Stimulated activated CD8-positive, alpha-beta memory T cell treated with anti-CD3 and anti-CD28 coated beads, Interleukin-4, amount 100 ng/mL, for 24 hours (primary cell): Measurements from ENCODE around the gene ASB8.
A peak's percentile ranks its signal among the peaks of the same experiment; 100 is the strongest.
"Not testable (repeated sequence)": the region's sequence is repeated elsewhere in the genome, so short reads cannot be mapped to it uniquely, and the experiment has no call there.

Source experiments
- DNase-seq: peaks from one replicate; pipeline ENCODE4 v3.0.0-alpha.2; 2020; ENCODE audit warnings: low read depth

Gene ASB8

GRCh38 chr12:48132826-48133225 lies 24.5 kb downstream of the ASB8 start:
- no peak for DNase-seq

- no peak for DNase-seq
These were observed 25.8 kb downstream of the ASB8 start for GRCh38 chr12:48131517-48131916.

DNA sequence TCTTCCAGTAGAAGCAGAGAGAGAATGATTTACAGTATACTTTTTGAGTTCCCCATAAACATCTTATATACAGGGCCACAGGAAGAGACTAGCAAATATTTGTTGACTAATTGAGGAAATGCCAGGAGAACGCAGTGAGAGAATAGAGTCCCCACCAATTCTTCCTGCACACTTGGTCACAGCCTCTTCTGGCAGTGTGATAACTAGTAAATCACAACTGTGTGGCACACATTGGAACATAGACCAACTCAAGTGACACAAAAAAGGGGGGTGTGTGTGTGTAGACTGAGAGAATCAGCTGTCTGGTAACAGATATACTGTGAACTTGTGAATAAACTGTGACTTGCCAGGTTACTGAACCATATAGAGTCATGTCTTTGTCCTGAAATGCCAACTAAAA lies 27.9 kb downstream of the ASB8 start:
- no peak for DNase-seq

GRCh38 chr12:48128800-48129199 lies 28.5 kb downstream of the ASB8 start:
- DNase-seq = no peak

GRCh38 chr12:48126953-48127630 lies 30.2 kb downstream of the ASB8 start:
- no peak for DNase-seq

GRCh38 chr12:48125985-48126384 lies 31.3 kb downstream of the ASB8 start:
- no peak for DNase-seq

DNA sequence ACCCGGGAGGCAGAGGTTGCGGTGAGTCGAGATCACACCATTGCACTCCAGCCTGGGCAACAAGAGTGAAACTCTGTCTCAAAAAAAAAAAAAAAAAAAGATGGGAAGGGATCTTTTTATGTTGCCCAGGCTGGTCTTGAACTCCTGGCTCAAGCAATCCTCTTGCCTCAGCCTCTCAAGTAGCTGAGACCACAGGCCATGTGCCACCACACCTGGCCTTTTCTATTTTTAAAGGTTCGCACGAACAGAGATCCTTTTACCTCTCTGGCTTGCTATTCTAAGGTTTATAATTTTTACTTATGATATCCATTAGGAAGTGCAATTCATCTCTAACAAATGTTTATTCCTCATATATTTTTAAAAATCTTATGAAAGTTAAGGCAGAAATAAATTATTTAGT lies 31.8 kb downstream of the ASB8 start:
- not testable (repeated sequence) for DNase-seq

DNA sequence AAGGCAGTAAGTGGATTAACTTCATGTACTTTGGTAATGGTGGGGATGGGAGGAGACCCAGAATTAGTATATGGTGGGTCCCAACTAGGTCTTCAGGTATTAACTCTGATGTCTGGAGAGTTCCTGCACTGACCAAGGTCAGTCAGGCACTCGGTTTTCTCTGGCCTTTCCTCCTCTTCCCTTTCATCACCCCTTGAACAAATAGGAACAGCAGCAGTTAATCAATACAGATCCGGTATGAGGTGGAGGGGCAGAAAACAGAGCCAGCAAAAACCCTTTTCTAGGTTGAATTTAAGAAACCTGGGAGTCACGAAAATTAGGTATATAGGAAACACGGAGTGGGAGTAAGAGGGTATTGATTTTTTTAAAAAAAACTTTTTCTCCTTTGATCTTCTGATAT lies 34.1 kb downstream of the ASB8 start:
- no peak for DNase-seq

- no peak for DNase-seq
These were observed 35.1 kb downstream of the ASB8 start for GRCh38 chr12:48122065-48122834.

DNA sequence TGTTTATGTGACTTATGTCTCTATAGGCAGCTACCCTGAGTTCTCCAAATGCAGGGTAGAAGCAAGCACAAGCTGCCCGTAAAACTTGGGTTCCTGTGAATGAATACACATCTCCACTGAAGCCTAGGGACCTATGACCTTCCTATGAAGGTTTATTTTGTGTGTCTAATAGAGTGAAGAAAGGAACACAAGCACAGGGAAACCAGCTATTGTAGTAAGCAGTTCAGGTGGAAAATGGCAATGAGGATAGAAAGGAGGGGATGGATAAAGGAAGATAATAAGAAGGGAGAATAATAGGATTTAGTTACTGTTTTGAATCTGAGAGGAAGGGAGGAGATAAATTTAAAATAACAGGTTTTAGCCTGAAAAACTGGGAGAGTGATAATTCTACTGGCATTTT lies 35.8 kb downstream of the ASB8 start:
- no peak for DNase-seq

- DNase-seq = no peak
These were observed 37.5 kb downstream of the ASB8 start for GRCh38 chr12:48119834-48120195.

DNA sequence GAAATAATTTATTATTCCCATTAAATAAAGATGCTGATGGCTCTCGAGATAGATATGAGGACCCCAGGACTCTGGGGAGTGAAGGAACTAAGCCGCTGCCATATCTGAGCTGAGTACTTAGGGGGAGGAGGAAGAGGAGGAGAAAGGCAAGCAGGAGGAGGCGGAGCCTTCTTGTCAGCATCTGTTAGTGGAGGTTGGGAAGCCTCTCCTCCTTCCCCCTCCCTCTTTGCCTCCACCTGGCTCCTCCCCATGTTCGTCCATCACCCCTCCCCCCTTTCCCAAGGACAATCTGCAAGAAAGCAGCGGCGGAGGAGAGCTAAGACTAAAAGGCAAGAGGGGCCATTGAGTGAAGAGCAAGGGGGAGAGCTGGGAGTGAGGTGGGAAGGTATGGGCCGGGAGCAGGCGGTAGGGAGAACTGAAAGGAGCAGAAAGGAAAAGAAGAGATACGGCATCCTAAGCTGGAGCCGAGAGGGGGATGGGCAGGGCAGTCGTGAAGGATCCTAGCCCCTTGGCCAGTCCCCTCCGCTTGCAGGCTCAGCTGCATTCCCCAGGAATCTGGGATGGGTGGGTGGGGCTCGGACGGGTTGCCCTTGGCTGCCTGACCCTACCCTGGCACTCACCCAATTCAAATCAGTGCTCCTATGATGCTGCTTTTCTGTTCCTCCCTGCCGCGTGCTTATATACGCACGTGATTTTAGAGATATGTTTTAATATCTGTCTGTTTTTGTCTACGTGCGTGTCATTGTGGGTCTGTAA lies 38.1 kb downstream of the ASB8 start, which contains the start of gene PFKM:
Gene PFKM, plus strand, starts transcription at position 287 of the 756 bp plus-strand sequence. CDS start 3,411 bp downstream, outside the sequence.
- DNase-seq = peak; percentile 52

- no peak for DNase-seq
These were observed 38.9 kb downstream of the ASB8 start for GRCh38 chr12:48118284-48118871.

DNA sequence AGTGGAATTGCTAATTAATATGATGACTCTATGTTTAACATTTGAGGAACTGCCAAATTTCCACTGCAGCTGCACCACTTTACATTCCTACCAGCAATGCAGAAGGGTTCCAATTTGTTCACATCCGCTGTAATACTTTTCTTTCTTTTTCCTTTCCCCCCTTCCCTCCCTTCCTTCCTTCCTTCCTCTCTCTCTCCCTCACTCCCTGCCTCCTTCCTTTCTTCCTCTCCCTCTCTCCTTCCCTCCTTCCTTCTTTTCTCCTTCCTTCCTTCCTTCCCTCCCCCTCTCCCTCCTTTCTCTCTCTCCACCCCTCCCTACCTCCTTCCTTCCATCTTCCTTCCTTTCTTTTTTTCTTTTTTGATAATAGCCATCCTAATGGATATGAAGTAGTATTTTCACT lies 41.4 kb downstream of the ASB8 start:
- no peak for DNase-seq

- DNase-seq = not testable (repeated sequence)
These were observed 46.0 kb downstream of the ASB8 start for GRCh38 chr12:48111312-48111693.

GRCh38 chr12:48110691-48111311 lies 46.5 kb downstream of the ASB8 start:
- no peak for DNase-seq

- DNase-seq = no peak
These were observed 47.9 kb downstream of the ASB8 start for GRCh38 chr12:48109424-48109823.

DNA sequence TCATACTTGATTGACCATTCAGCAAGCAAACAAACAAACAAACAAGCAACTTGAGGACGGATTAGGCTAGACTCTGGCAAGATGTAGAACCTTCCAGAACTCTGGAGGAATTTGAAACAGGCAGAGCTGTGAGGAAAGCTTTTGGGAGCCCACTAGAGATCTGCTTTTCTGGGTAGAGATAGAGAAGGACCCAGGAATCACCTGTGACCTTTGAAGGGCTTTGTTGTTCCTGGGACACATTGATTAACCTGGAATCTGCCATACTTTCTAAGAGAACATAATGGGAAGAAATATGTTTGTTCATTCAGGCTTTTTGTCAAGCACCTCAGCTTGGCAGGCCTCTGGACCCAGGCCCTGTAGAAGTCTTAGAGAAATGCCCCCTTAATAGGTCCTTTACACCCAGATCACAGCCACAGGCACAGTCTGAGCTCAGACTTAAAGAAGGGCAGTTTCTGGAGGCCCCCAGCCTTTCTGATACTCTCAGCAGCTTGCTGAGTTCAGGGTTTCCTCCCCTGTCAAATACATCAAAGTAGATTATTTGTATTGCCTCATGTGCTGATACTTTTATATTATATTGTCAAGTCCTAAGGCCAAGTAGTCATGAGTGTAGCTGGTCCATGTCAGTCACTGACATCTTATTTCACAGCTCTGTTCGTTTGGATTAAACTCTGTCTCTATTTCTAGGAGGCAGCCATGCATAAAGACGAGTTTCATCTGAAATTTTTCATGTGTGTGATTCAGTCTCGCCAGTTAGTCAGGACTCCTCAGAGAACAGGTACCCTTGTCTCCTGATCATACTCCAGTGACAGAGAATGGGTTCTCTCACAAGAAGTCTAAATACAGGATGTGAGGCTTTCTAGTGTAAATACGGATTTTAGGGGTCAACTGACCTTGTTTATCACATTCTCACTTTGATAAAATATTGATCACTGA lies 50.4 kb downstream of the ASB8 start:
- DNase-seq = no peak

GRCh38 chr12:48105867-48106680 lies 51.2 kb downstream of the ASB8 start, which contains the start of gene SENP1:
TSS of gene SENP1 (minus strand) at chr12:48106079. CDS start at chr12:48101472, 4,607 bp downstream.
- peak; percentile 82 for DNase-seq

- peak; percentile 15 for DNase-seq
These were observed 51.9 kb downstream of the ASB8 start for GRCh38 chr12:48105321-48105866.
